IMR-90 (cell line): ENCODE data around the gene MINAR2. TPM values are rescaled to one million over a fixed set of nuclear protein-coding genes. Genes with fewer than 3 reads are reported as not detected.

Experiments used
- ATAC-seq: fragments of 200-7000 bp; cut with Tn5 transposase; 2 replicates; pipeline ENCODE4 v1.9.1; 2020; ENCODE audit warnings: low read depth, mild to moderate bottlenecking, moderate library complexity
- BruUV-seq: library from RNA; stranded (reverse); fragments of 400-500 nt; replicated peaks from 2 replicates; lab custom pipeline; 2021; lab: Mats Ljungman, UMichigan
- CTCF ChIA-PET: fragments of 300-600 bp; formaldehyde crosslinking; extraction: SDS; loops from one replicate; lab custom pipeline; 2021; ENCODE audit warnings: antibody characterized with exemption; lab: Yijun Ruan, JAX
- POLR2A ChIA-PET: fragments of 300-600 bp; sonication (Branson Sonifier 250); formaldehyde crosslinking; loops from one replicate; lab custom pipeline; 2022; ENCODE audit warnings: antibody characterized with exemption; ENCODE audit not compliant: unreplicated experiment; lab: Charles Lee
- DNase-seq: peaks from one replicate; pipeline ENCODE4 v3.0.0; 2013
- H2AFZ ChIP-seq: replicated peaks from 2 replicates; pipeline ENCODE3; 2013; ENCODE audit warnings: low read length, mild to moderate bottlenecking; ENCODE audit not compliant: poor library complexity
- H2AK5ac ChIP-seq: 2 replicates; pipeline ENCODE4 v1.6.1; 2013; ENCODE audit warnings: low read depth, low read length, inconsistent platforms
- H2AK9ac ChIP-seq: replicated peaks from 2 replicates; pipeline ENCODE3; 2013; ENCODE audit warnings: mild to moderate bottlenecking, low read depth, low read length, moderate library complexity; ENCODE audit not compliant: poor library complexity
- H2BK120ac ChIP-seq: 2 replicates; pipeline ENCODE4 v1.6.1; 2013; ENCODE audit warnings: low read depth, low read length, inconsistent platforms
- H2BK15ac ChIP-seq: 3 replicates; pipeline ENCODE4 v1.6.1; 2013; ENCODE audit warnings: low read depth, low read length, inconsistent platforms
- H2BK20ac ChIP-seq: 2 replicates; pipeline ENCODE4 v1.6.1; 2013; ENCODE audit warnings: low read depth, mild to moderate bottlenecking, inconsistent platforms, low read length, moderate library complexity
- H2BK5ac ChIP-seq: 2 replicates; pipeline ENCODE4 v1.6.1; 2013; ENCODE audit warnings: mild to moderate bottlenecking, low read depth, low read length, inconsistent platforms; ENCODE audit not compliant: poor library complexity, severe bottlenecking
- H3K14ac ChIP-seq: replicated peaks from 2 replicates; pipeline ENCODE4 v1.6.1; 2013; ENCODE audit warnings: low read depth, low read length, inconsistent platforms
- H3K18ac ChIP-seq: 2 replicates; pipeline ENCODE4 v1.6.1; 2013; ENCODE audit warnings: low read depth, low read length, control low read depth
- H3K23ac ChIP-seq: 2 replicates; pipeline ENCODE4 v1.6.1; 2013; ENCODE audit warnings: low read depth, low read length, inconsistent platforms
- H3K27ac ChIP-seq: 2 replicates; pipeline ENCODE4 v1.5.1; 2013; ENCODE audit warnings: mild to moderate bottlenecking, control low read depth, low read length; ENCODE audit not compliant: insufficient read depth
- H3K27me3 ChIP-seq: 2 replicates; pipeline ENCODE4 v1.6.1; 2013; ENCODE audit warnings: low read length; ENCODE audit not compliant: control insufficient read depth, insufficient read depth
- H3K36me3 ChIP-seq: 2 replicates; pipeline ENCODE4 v1.6.1; 2013; ENCODE audit warnings: low read length, mixed read lengths; ENCODE audit not compliant: control insufficient read depth, insufficient read depth
- H3K4ac ChIP-seq: 2 replicates; pipeline ENCODE4 v1.6.1; 2013; ENCODE audit warnings: low read depth, low read length, inconsistent platforms
- H3K4me1 ChIP-seq: 2 replicates; pipeline ENCODE4 v1.6.1; 2013; ENCODE audit warnings: low read length, mixed read lengths; ENCODE audit not compliant: control insufficient read depth, insufficient read depth
- H3K4me2 ChIP-seq: 2 replicates; pipeline ENCODE4 v1.6.1; 2013; ENCODE audit warnings: low read depth, mild to moderate bottlenecking, control low read depth, low read length, moderate library complexity
- H3K4me3 ChIP-seq: 2 replicates; pipeline ENCODE4 v1.5.1; 2013; ENCODE audit warnings: low read depth, mild to moderate bottlenecking, control low read depth, low read length, moderate library complexity; ENCODE audit not compliant: insufficient read depth
- H3K56ac ChIP-seq: 2 replicates; pipeline ENCODE4 v1.6.1; 2013; ENCODE audit warnings: low read length, inconsistent platforms; ENCODE audit not compliant: insufficient read depth; ENCODE audit errors: extremely low read depth
- H3K79me1 ChIP-seq, 2 experiments: 2 replicates each; pipeline ENCODE4 v1.6.1; 2013; ENCODE audit warnings: low read length in 2 of 2, inconsistent platforms in 1 of 2, low read depth in 1 of 2
- H3K9ac ChIP-seq: 2 replicates; pipeline ENCODE4 v1.6.1; 2013; ENCODE audit warnings: low read depth, low read length, control low read depth
- H3K9me1 ChIP-seq: 2 replicates; pipeline ENCODE4 v1.6.1; 2013; ENCODE audit warnings: low read length, inconsistent platforms; ENCODE audit not compliant: insufficient read depth
- H3K9me3 ChIP-seq: 2 replicates; pipeline ENCODE4 v1.6.1; 2013; ENCODE audit warnings: low read length; ENCODE audit not compliant: control insufficient read depth, insufficient read depth
- H4K20me1 ChIP-seq: 2 replicates; pipeline ENCODE4 v1.6.1; 2013; ENCODE audit warnings: low read length, inconsistent platforms; ENCODE audit not compliant: insufficient read depth
- H4K5ac ChIP-seq: 2 replicates; pipeline ENCODE4 v1.6.1; 2013; ENCODE audit warnings: mild to moderate bottlenecking, low read depth, low read length, control low read depth
- H4K8ac ChIP-seq, 2 experiments: 2 replicates each; pipeline ENCODE4 v1.6.1; 2013; ENCODE audit warnings: low read depth in 2 of 2, low read length in 2 of 2, control low read depth in 1 of 2, inconsistent platforms in 1 of 2
- H4K91ac ChIP-seq: 2 replicates; pipeline ENCODE4 v1.6.1; 2013; ENCODE audit warnings: low read depth, low read length, inconsistent platforms; ENCODE audit not compliant: insufficient read depth
- BHLHE40 ChIP-seq: fragments of 150-350 bp; IDR thresholded peaks from 2 replicates; pipeline ENCODE4 v1.6.1; 2016; ENCODE audit warnings: mild to moderate bottlenecking, low read depth, low read length
- CEBPB ChIP-seq: IDR thresholded peaks from 2 replicates; pipeline ENCODE4 v1.6.1; 2012; ENCODE audit warnings: low read depth, low read length, improper control_type of control experiment
- CHD1 ChIP-seq: IDR thresholded peaks from 2 replicates; pipeline ENCODE4 v1.6.1; 2012; ENCODE audit warnings: low read depth, low read length, improper control_type of control experiment
- FOS ChIP-seq: fragments of 150-350 bp; IDR thresholded peaks from 2 replicates; pipeline ENCODE4 v1.6.1; 2016; ENCODE audit warnings: low read depth, low read length
- MAFK ChIP-seq: IDR thresholded peaks from 2 replicates; pipeline ENCODE4 v1.6.1; 2012; ENCODE audit warnings: low read depth, low read length, improper control_type of control experiment
- MAZ ChIP-seq: IDR thresholded peaks from 2 replicates; pipeline ENCODE4 v1.6.1; 2012; ENCODE audit warnings: low read depth, mild to moderate bottlenecking, low read length, improper control_type of control experiment, moderate library complexity, borderline replicate concordance
- MXI1 ChIP-seq: IDR thresholded peaks from 2 replicates; pipeline ENCODE4 v1.6.1; 2012; ENCODE audit warnings: low read depth, mild to moderate bottlenecking, low read length, moderate library complexity, borderline replicate concordance
- NFE2L2 ChIP-seq: fragments of 150-350 bp; IDR thresholded peaks from 2 replicates; pipeline ENCODE4 v1.6.1; 2016; ENCODE audit warnings: low read depth, mild to moderate bottlenecking, low read length
- POLR2A ChIP-seq: IDR thresholded peaks from 2 replicates; pipeline ENCODE4 v1.6.1; 2012; ENCODE audit warnings: mild to moderate bottlenecking, low read depth, low read length
- RAD21 ChIP-seq: IDR thresholded peaks from 2 replicates; pipeline ENCODE4 v1.6.1; 2012; ENCODE audit warnings: low read length, improper control_type of control experiment
- RCOR1 ChIP-seq: IDR thresholded peaks from 2 replicates; pipeline ENCODE4 v1.6.1; 2012; ENCODE audit warnings: mild to moderate bottlenecking, low read length, improper control_type of control experiment; ENCODE audit not compliant: insufficient replicate concordance
- RFX5 ChIP-seq: IDR thresholded peaks from 2 replicates; pipeline ENCODE4 v1.8.0; 2012; ENCODE audit warnings: low read depth, mild to moderate bottlenecking, low read length, moderate library complexity
- SMC3 ChIP-seq: fragments of 150-350 bp; IDR thresholded peaks from 2 replicates; pipeline ENCODE4 v1.6.1; 2016; ENCODE audit warnings: low read depth, mild to moderate bottlenecking, antibody characterized with exemption, low read length, moderate library complexity
- WGBS, 2 experiments: methylation state at CpG; one replicate each; pipeline versions ENCODE4 v1.1.5 to v1.1.7; 2013; ENCODE audit warnings: missing lambda C conversion rate in 2 of 2; ENCODE audit not compliant: insufficient read length in 1 of 2; ENCODE audit errors: extremely low coverage in 2 of 2; 5-methylcytosine and 5-hydroxymethylcytosine counted together
- dilution Hi-C: fragments of 300-500 bp; cut with HindIII; formaldehyde crosslinking; loops from one replicate; pipeline ENCODE4 v1.14.3; 2018; ENCODE audit warnings: low sequenced_read_pairs; ENCODE audit not compliant: unreplicated experiment
- in situ Hi-C: fragments of 300-500 bp; cut with MboI; formaldehyde crosslinking; loops from 3 replicates; pipeline ENCODE4 v1.14.3; 2019; ENCODE audit warnings: low sequenced_read_pairs, inconsistent platforms, mixed read lengths
- intact Hi-C: fragments of 100-400 bp; cut with micrococcal nuclease; formaldehyde crosslinking; loops from 2 replicates; pipeline ENCODE4 v1.10.0; 2022
- polyA plus RNA-seq, 3 experiments: library from polyadenylated mRNA; depleted of rRNA; stranded (reverse); fragments of >200 nt; gene quantifications; 2 replicates each; pipeline ENCODE4 v1.2.3, GENCODE V29; 2012; ENCODE audit warnings: low replicate concordance in 1 of 3
- total RNA-seq: library from RNA; depleted of rRNA; stranded (reverse); fragments of >200 nt; gene quantifications from 2 replicates; pipeline ENCODE4 v1.2.3, GENCODE V29; 2012
- TF ChIP-seq, protein P1 (sequence below): fragments of 150-350 bp; IDR thresholded peaks from 2 replicates; pipeline ENCODE4 v1.6.1; 2017; ENCODE audit warnings: mild to moderate bottlenecking, antibody characterized with exemption, low read length, low read depth
- TF ChIP-seq, protein P2 (sequence below): conservative IDR thresholded peaks from 2 replicates; pipeline ENCODE4 v1.5.1; 2012; ENCODE audit warnings: mild to moderate bottlenecking, low read depth, low read length, improper control_type of control experiment
- TF ChIP-seq, protein P3 (sequence below): fragments of 150-350 bp; IDR thresholded peaks from 2 replicates; pipeline ENCODE4 v1.6.1; 2016; ENCODE audit warnings: low read depth, mild to moderate bottlenecking, low read length, moderate library complexity, borderline replicate concordance

The MINAR2 gene
- total and polyA plus RNA-seq, 2 of the 4 experiments (the other 2 are of a cell fraction) = not detected

DNA sequence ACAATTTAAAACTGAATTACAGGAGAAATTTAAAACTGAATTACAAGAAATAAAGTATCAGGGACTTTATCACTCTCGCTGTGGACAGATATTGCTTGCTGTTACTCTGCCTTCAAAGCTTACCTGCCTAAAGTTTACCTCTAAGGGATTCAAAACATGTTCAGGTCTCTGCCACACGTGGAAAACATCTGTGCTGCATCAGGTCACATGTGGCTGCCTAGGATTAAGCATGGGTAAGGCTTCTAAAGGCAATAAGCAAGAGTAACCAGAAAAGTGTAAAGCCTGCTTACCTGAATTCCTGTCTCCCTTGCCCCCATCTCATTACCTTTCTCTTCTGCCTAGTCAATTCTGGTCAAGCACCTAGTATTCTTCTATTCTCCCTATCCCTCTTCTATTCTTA lies 18.9 kb downstream of the MINAR2 start:
- ChIA-PET CTCF (interaction anchor here (0.7 kb wide), 1 partner anchor 103 kb away, joined by 3 read pairs; no protein-coding TSS in a partner anchor), POLR2A (no interaction called here)
- Histone ChIP-seq H2AK5ac (no peak overlapping the region), H4K20me1 (no peaks in the 10 kb centered on the region), H3K18ac (no peak overlapping the region), H3K14ac (no peak overlapping the region), H3K79me1 (no peaks in the 10 kb centered on the region), H3K4me2 (no peak overlapping the region), H2BK120ac (no peak overlapping the region), H3K4ac (no peak overlapping the region), H3K9ac (no peak overlapping the region), H3K36me3 (no peaks in the 10 kb centered on the region), H2AK9ac (no peak overlapping the region), H3K27ac (no peak overlapping the region), H2BK20ac (no peak overlapping the region), H3K27me3 (no peaks in the 10 kb centered on the region), H4K5ac (no peak overlapping the region), H3K4me1 (no peaks in the 10 kb centered on the region), H2BK15ac (no peak overlapping the region), H4K8ac (no peak overlapping the region), H3K23ac (no peak overlapping the region), H4K91ac (no peak overlapping the region), H3K56ac (no peak overlapping the region), H3K4me3 (no peak overlapping the region), H2AFZ (no peak overlapping the region), H2BK5ac (no peak overlapping the region), H3K9me3 (no peaks in the 10 kb centered on the region), H3K9me1 (no peaks in the 10 kb centered on the region)
- in situ Hi-C loops = no loop called here
- DNase-seq (no peak), ATAC-seq (no peak)
- intact Hi-C loops = loop anchor here (5.0 kb wide), 3 partner anchors 224 to 1554 kb away; no protein-coding TSS in a partner anchor
- BruUV-seq = no TSS peak
- dilution Hi-C loops = no loop called here
- 80% methylated on average over 1 of the region's 2 CpGs; no CpG with 5 or more reads in 1 of the 2 experiments for WGBS, 2 experiments
- TF ChIP-seq SMC3 (no peak), MAZ (no peak), RFX5 (no peak), RAD21 (no peak), BHLHE40 (no peak), POLR2A (no peak), NFE2L2 (no peak), CEBPB (no peak), MXI1 (no peak), FOS (no peak), MAFK (no peak), RCOR1 (no peak), CHD1 (no peak)
- TF ChIP-seq, protein P1, sequence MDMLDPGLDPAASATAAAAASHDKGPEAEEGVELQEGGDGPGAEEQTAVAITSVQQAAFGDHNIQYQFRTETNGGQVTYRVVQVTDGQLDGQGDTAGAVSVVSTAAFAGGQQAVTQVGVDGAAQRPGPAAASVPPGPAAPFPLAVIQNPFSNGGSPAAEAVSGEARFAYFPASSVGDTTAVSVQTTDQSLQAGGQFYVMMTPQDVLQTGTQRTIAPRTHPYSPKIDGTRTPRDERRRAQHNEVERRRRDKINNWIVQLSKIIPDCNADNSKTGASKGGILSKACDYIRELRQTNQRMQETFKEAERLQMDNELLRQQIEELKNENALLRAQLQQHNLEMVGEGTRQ = no peak
- TF ChIP-seq, protein P2, sequence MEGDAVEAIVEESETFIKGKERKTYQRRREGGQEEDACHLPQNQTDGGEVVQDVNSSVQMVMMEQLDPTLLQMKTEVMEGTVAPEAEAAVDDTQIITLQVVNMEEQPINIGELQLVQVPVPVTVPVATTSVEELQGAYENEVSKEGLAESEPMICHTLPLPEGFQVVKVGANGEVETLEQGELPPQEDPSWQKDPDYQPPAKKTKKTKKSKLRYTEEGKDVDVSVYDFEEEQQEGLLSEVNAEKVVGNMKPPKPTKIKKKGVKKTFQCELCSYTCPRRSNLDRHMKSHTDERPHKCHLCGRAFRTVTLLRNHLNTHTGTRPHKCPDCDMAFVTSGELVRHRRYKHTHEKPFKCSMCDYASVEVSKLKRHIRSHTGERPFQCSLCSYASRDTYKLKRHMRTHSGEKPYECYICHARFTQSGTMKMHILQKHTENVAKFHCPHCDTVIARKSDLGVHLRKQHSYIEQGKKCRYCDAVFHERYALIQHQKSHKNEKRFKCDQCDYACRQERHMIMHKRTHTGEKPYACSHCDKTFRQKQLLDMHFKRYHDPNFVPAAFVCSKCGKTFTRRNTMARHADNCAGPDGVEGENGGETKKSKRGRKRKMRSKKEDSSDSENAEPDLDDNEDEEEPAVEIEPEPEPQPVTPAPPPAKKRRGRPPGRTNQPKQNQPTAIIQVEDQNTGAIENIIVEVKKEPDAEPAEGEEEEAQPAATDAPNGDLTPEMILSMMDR = no peak
- TF ChIP-seq, protein P3, sequence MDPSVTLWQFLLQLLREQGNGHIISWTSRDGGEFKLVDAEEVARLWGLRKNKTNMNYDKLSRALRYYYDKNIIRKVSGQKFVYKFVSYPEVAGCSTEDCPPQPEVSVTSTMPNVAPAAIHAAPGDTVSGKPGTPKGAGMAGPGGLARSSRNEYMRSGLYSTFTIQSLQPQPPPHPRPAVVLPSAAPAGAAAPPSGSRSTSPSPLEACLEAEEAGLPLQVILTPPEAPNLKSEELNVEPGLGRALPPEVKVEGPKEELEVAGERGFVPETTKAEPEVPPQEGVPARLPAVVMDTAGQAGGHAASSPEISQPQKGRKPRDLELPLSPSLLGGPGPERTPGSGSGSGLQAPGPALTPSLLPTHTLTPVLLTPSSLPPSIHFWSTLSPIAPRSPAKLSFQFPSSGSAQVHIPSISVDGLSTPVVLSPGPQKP = no peak
